HG03571 (cell line): ENCODE measurements around the gene GPX2.

Source experiments
- ATAC-seq: cut with Tn5 transposase; IDR thresholded peaks from one replicate; pipeline ENCODE4 v1.9.1; 2021; ENCODE audit not compliant: unreplicated experiment

GPX2 gene

GRCh38 chr14:64940336-64940910, 2.1 kb downstream of the GPX2 start:
- no peak for ATAC-seq

DNA sequence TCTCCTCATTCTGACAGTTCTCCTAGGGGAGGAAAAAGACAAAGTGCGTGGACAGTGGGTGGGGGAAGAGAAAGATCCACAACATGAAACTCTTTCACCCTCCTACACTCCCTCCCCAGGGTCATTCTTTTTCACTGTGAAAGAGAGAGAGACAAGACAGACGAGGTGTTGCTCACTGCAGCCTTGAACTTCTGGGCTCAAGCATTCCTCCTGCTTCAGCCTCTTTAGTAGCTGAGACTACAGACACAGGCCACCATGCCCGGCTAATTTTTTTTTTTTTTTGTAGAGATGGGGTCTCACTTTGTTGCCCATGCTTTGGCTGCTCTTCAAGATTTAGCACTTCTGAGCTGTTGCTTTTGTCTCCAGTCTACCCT, 2.7 kb downstream of the GPX2 start:
- ATAC-seq = no peak

GRCh38 chr14:64938972-64939816, 3.4 kb downstream of the GPX2 start:
- no peak for ATAC-seq

GRCh38 chr14:64937821-64938193, 4.7 kb downstream of the GPX2 start:
- no peak for ATAC-seq

DNA sequence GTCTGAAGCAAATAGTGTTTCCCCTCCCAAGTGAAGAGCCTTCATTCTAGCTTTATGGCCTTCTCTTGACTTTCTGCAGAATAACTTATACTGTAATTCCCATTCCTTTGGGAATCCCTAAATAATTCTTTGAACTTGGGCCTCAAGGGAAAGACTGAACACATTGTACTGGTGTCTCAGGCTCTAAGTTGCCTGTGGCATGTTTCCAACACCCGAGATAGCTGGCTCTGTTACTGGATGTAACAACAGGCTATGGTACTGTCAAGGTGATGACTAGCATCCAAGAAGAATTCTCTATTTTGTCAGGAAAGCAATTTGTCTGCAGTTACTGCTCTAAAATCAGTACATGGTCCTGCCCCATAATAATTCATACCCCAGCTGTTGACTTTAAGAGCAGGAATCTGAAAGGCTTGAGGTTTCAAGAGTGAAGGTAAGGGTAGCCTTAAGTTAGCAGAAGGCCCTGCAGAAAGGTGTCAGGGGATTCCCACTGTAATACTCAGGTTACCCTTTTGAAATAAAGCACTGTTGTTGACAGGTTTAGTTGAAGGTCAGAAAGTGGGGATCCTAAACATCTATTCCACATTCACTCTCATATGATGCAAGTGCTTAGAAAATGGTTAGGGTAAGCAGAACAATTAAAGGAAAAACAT, 5.2 kb downstream of the GPX2 start:
- no peak for ATAC-seq

DNA sequence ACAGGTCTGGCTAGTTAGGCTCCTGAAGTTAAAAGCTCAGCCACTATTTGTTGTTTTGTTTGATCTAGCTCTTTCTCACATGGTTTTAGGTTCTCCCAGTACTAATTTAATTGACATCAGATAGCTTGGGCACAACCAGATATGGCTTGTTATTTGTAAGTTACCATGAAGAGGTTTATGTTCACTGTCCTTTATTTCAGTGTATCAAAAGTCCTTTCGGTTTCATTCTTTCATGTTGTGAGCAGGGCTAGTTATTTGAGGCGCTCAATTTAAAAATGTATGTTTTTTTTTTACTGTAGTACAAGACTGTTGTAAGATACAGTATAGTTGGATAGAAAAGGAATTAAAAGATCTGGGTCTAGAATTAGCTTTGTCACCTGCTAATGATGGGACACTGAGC, 7.0 kb downstream of the GPX2 start:
- no peak for ATAC-seq

- no peak for ATAC-seq
Measured at GRCh38 chr14:64934338-64934929, 8.1 kb downstream of the GPX2 start.

DNA sequence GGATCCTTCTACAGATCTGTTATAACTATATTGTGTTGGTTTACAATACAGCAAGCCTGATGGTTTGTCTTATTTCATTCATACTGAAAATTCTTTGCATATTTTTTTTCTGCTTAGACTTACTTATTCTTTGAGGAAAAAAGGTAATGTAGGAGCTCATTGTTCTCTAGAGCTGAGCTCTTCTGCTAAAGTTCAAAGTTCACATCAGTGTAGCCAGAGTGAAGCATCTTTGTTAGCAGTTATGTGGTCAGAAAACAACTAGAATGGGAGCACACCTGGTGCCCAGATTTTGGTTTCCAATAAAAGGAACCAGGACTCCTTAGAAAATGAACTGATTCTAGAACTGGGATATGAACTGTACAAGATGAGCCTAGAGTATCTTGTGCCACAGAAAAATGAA, 10.3 kb downstream of the GPX2 start:
- ATAC-seq = no peak

- ATAC-seq = no peak
Measured at GRCh38 chr14:64931123-64931522, 11.4 kb downstream of the GPX2 start.

GRCh38 chr14:64930085-64930843, 12.3 kb downstream of the GPX2 start:
- no peak for ATAC-seq

- ATAC-seq = no peak
Measured at GRCh38 chr14:64929014-64929359, 13.6 kb downstream of the GPX2 start.

DNA sequence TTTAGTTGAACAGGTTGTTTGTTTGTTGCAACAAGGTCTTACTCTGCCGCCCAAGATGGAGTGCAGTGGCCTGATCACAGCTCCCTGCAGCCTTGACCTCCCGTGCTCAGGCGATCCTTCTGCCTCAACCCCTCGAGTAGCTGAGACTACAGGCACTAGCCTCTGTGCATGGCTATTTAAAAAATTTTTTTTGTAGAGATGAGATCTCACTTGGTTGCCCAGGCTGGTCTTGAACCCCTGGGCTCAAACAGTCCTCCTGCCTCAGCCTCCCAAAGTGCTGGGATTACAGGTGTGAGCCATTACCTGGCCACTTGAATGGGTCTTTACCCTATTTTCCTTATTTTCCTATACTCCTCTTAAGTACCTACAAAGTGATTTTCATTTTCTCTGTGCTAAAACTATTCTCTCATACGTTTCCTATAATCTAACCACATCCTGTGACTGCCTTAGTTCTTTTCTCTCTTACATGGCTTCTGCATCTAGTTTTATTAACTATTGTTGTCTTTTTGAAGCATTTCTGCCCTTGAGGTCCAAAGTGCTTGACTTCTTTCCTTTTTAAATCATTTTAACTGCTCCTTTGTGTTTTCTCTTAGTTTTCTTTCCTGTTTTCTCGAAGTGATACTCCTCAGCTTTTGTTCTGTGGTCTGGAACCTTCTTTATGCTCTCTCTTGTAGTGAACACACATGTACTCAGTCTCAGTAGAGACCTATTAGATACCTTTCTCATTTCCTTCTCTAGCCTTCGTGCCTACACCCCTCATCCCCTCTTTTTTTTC, 14.1 kb downstream of the GPX2 start:
- ATAC-seq = peak; percentile 56

DNA sequence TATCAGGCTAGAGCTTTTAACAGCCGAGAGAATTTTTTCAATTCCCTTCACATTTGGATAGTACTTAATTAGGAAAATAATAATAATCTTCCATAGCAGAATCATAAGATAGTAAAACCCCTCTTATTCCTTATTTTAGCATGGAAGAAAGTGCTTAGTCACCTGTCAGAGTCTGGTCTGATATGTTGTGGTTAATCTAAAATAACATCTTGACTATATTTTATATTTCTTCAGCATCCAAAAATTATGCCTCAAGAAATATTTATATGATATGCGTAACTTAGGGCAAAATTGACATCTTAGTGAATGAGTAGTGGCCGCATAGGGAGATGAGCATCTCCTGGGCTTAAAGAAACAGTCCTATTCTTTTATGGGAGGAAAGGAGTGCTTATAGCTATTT, 15.5 kb downstream of the GPX2 start:
- no peak for ATAC-seq

GRCh38 chr14:64926398-64926995, 16.0 kb downstream of the GPX2 start:
- ATAC-seq = no peak

DNA sequence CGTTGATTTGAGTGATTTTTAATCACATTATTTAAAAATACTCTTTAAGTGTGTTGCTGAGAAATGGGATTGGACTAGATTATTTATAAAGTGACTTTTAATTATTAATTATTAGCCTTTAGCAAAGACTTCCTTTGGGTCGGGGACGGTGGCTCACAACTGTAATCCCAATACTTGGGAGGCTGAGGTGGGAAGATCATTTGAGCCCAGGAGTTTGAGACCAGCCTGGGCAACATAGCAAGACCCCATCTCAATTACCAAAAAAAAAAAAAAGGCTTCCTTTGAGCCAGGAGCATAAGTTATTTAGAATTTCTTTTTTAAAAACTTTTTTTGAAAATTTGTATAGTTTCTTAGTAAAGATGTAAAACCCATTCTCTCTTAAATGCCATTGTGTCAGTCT, 19.5 kb downstream of the GPX2 start:
- ATAC-seq = no peak

GRCh38 chr14:64920465-64920864, 22.1 kb downstream of the GPX2 start:
- ATAC-seq = no peak

DNA sequence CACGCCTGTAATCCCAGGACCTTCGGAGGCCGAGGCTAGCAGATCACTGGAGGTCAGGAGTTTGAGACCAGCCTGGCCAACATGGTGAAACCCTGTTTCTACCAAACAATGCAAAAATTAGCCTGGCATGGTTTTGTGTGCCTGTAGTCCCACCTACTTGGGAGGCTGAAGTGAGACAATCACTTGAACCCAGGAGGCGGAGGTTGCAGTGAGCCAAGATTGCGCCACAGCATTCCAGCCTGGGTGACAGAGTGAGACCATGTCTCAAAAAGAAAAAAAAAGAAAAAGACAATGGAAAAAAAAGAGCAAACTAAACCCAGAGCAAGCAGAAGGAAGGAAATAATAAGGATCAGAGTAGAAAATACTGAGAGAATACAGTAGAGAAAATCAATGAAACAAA, 22.9 kb downstream of the GPX2 start:
- ATAC-seq = no peak

DNA sequence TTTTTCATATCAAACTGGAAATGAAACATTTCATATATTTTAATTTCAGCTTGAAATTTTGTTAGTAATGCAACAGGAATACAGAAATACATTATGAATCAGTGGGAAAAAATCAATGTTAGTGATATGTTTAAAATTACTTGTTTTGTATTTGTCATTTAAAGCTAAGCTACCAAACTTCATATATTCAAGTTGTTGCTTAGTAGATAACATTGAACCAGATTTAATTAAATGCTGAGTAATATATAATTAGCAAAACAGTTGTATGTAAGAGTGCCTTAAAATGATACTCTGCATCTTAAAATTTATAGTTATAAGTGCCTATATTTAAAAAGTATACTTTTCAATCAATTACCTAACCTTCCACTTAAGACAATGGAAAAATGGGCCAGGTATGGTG, 23.3 kb downstream of the GPX2 start:
- no peak for ATAC-seq

DNA sequence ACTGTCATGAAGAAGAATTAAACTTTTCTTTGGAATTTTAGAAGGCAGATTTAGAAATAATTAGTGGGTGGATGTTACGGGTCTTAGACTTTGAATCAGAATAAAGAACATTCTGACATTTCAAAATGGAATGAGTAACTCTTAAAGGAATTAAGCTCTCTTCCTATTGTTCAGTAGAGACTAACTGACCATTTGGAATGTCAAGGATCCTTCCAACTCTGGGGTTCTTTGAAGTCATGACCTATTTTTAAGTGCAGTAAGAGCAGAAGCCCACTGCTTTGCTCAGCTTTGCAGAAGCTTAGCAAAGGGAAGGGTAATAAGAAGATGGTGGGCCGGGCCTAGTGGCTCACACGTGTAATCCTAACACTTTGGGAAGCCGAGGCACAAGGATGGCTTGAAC, 24.3 kb downstream of the GPX2 start:
- ATAC-seq = no peak

DNA sequence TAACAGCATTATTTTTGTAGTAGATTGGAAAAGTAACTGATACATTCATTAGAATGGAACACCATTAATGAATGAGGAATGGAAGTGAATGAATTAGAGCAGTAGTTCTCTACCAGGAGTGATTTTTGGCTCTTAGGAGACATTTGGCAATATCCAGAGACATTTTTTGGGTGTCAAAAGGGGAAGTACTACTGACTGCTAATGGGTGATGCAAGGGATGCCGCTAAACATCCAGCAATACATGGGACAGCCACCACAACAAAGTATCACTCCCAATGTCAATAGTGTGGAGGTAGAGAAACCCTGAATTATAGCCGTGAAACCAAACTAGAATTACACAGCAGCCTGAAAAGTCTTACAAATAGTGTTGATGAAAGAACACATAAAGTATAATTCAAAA, 26.7 kb downstream of the GPX2 start:
- ATAC-seq = no peak
